ENCODE measurements around the gene PRR33.

Gene PRR33

GRCh38 chr11:1845561-1846452, 45.9 kb downstream of the PRR33 start:
- no peak for DNase-seq

- no peak for DNase-seq
Observed at GRCh38 chr11:1845095-1845429, 46.6 kb downstream of the PRR33 start.

- DNase-seq = no peak
Observed at GRCh38 chr11:1844221-1845094, 47.2 kb downstream of the PRR33 start.

- no peak for DNase-seq
Observed at GRCh38 chr11:1843796-1844195, 47.9 kb downstream of the PRR33 start.

GRCh38 chr11:1843098-1843473, 48.6 kb downstream of the PRR33 start:
- no peak for DNase-seq

GRCh38 chr11:1842149-1843097, 49.3 kb downstream of the PRR33 start:
- DNase-seq = no peak

GRCh38 chr11:1841511-1842148, 50.1 kb downstream of the PRR33 start:
- DNase-seq = no peak

GRCh38 chr11:1840780-1841480, 50.8 kb downstream of the PRR33 start:
- DNase-seq = no peak

GRCh38 chr11:1839924-1840779, 51.5 kb downstream of the PRR33 start:
- DNase-seq = no peak

GRCh38 chr11:1839204-1839923, 52.3 kb downstream of the PRR33 start:
- DNase-seq = no peak

GRCh38 chr11:1838426-1839144, 53.1 kb downstream of the PRR33 start, which contains the start of gene TNNI2:
Gene TNNI2, plus strand, starts transcription at chr11:1838981. Its CDS starts 716 bp downstream, at chr11:1839697.
- DNase-seq = no peak
